Measurements from ENCODE around the gene ITGB4. TPM values are rescaled to one million over a fixed set of nuclear protein-coding genes. Genes with fewer than 3 reads are reported as not detected.

Gene ITGB4
- total and polyA plus RNA-seq, 2 experiments from 2014 or later: 6.1 to 9.7 TPM

DNA sequence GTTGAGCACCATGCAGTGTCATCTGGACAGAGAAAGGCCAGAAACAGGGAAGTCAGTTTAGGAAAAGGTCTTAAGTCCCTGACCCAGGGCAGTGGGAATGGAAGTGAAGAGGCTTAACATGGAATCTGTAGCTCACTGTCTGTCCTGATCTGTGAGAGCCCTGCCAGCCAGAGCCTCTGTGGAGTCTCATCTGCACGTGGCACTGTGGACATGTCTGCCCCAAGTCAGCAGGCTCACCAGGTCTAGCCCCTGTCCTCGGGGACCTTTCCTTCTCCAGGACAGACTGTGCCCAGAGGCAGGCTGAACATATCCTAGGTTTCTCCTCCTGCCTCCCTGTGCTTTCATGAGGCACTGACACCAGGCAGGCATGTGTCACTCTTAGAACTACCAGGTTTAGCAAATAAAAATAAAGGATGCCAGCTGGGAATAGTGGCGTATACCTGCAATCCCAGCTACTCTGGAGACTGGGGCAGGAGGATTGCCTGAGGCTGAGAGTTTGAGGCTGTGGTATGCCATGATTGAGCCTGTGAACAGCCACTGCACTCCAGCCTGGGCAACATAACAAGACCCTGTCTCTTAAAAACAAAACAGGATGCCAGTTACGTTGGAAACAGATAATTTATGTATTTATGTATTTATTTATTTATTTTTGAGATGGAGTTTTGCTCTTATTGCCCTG lies 85.7 kb downstream of the ITGB4 start (continued):
- no peak for TF ChIP-seq ZNF331 (CRISPR knock-in tag; IDR thresholded peaks at IDR 0.05; ENCODE audit: low read depth)
- TF ChIP-seq POLR2AphosphoS5 (IDR thresholded peaks at IDR 0.05; ENCODE audit: low read depth): no peak

Small RNA genes within 50 kb of the gene (microRNA-seq; reads per million reads assigned to microRNA genes)
- gene MIR4738: not detected

Other genes with a start within 250 kb of the ITGB4 start
- 17.7 and 21.5 TPM in 2 replicates for gene CASKIN2, start 205.9 kb upstream of the ITGB4 start, total RNA-seq (2014; rRNA removed; shearing (Covaris generic))
- 4.7 and 4.9 TPM in 2 replicates for gene CASKIN2, start 205.9 kb upstream of the ITGB4 start, polyA plus RNA-seq (2016; fragmentation: Nextera tagmentation; extraction: Ambion mirVana)
- gene TSEN54, start 204.9 kb upstream of the ITGB4 start, total RNA-seq (2014; rRNA removed; shearing (Covaris generic)): 61.9 and 62.5 TPM in 2 replicates
- gene TSEN54, start 204.9 kb upstream of the ITGB4 start, polyA plus RNA-seq (2016; fragmentation: Nextera tagmentation; extraction: Ambion mirVana): 45.9 and 48.2 TPM in 2 replicates
- 63.9 and 78.5 TPM in 2 replicates for gene LLGL2, start 195.8 kb upstream of the ITGB4 start, total RNA-seq (2014; rRNA removed; shearing (Covaris generic))
- 62.5 and 71.9 TPM in 2 replicates for gene LLGL2, start 195.8 kb upstream of the ITGB4 start, polyA plus RNA-seq (2016; fragmentation: Nextera tagmentation; extraction: Ambion mirVana)
- 7.2 and 12.4 TPM in 2 replicates for gene MYO15B, start 133.7 kb upstream of the ITGB4 start, total RNA-seq (2014; rRNA removed; shearing (Covaris generic))
- gene MYO15B, start 133.7 kb upstream of the ITGB4 start, polyA plus RNA-seq (2016; fragmentation: Nextera tagmentation; extraction: Ambion mirVana): 3.8 and 6.6 TPM in 2 replicates
- not detected in 2 replicates for gene SMIM5, start 88.0 kb upstream of the ITGB4 start, total RNA-seq (2014; rRNA removed; shearing (Covaris generic))
- 0.16 TPM in 1 of 2 replicates, not detected in the other for gene SMIM5, start 88.0 kb upstream of the ITGB4 start, polyA plus RNA-seq (2016; fragmentation: Nextera tagmentation; extraction: Ambion mirVana)
- gene RECQL5, start 54.3 kb upstream of the ITGB4 start, total RNA-seq (2014; rRNA removed; shearing (Covaris generic)): 23.3 and 24.5 TPM in 2 replicates
- 19.9 and 20.0 TPM in 2 replicates for gene RECQL5, start 54.3 kb upstream of the ITGB4 start, polyA plus RNA-seq (2016; fragmentation: Nextera tagmentation; extraction: Ambion mirVana)
- gene SAP30BP, start 54.1 kb upstream of the ITGB4 start, total RNA-seq (2014; rRNA removed; shearing (Covaris generic)): 44.9 and 60.9 TPM in 2 replicates
- 95.0 and 97.9 TPM in 2 replicates for gene SAP30BP, start 54.1 kb upstream of the ITGB4 start, polyA plus RNA-seq (2016; fragmentation: Nextera tagmentation; extraction: Ambion mirVana)
- gene GALK1, start 43.7 kb downstream of the ITGB4 start, total RNA-seq (2014; rRNA removed; shearing (Covaris generic)): 30.5 TPM in 2 replicates
- 31.7 and 34.7 TPM in 2 replicates for gene GALK1, start 43.7 kb downstream of the ITGB4 start, polyA plus RNA-seq (2016; fragmentation: Nextera tagmentation; extraction: Ambion mirVana)
- 65.2 and 67.0 TPM in 2 replicates for gene UNK, start 63.3 kb downstream of the ITGB4 start, total RNA-seq (2014; rRNA removed; shearing (Covaris generic))
- gene UNK, start 63.3 kb downstream of the ITGB4 start, polyA plus RNA-seq (2016; fragmentation: Nextera tagmentation; extraction: Ambion mirVana): 16.6 and 21.8 TPM in 2 replicates
- 3.8 and 5.9 TPM in 2 replicates for gene UNC13D, start 122.9 kb downstream of the ITGB4 start, total RNA-seq (2014; rRNA removed; shearing (Covaris generic))
- gene UNC13D, start 122.9 kb downstream of the ITGB4 start, polyA plus RNA-seq (2016; fragmentation: Nextera tagmentation; extraction: Ambion mirVana): 10.5 and 10.8 TPM in 2 replicates
- gene WBP2, start 133.9 kb downstream of the ITGB4 start, total RNA-seq (2014; rRNA removed; shearing (Covaris generic)): 34.9 and 36.2 TPM in 2 replicates
- 59.5 and 63.5 TPM in 2 replicates for gene WBP2, start 133.9 kb downstream of the ITGB4 start, polyA plus RNA-seq (2016; fragmentation: Nextera tagmentation; extraction: Ambion mirVana)
- 9.9 and 12.5 TPM in 2 replicates for gene TRIM47, start 157.1 kb downstream of the ITGB4 start, total RNA-seq (2014; rRNA removed; shearing (Covaris generic))
- 7.2 TPM in 2 replicates for gene TRIM47, start 157.1 kb downstream of the ITGB4 start, polyA plus RNA-seq (2016; fragmentation: Nextera tagmentation; extraction: Ambion mirVana)
- gene TRIM65, start 175.5 kb downstream of the ITGB4 start, total RNA-seq (2014; rRNA removed; shearing (Covaris generic)): 53.8 and 54.0 TPM in 2 replicates
- 13.8 and 15.0 TPM in 2 replicates for gene TRIM65, start 175.5 kb downstream of the ITGB4 start, polyA plus RNA-seq (2016; fragmentation: Nextera tagmentation; extraction: Ambion mirVana)
- 47.2 and 63.6 TPM in 2 replicates for gene MRPL38, start 183.4 kb downstream of the ITGB4 start, total RNA-seq (2014; rRNA removed; shearing (Covaris generic))
- 86.7 and 90.0 TPM in 2 replicates for gene MRPL38, start 183.4 kb downstream of the ITGB4 start, polyA plus RNA-seq (2016; fragmentation: Nextera tagmentation; extraction: Ambion mirVana)
- 11.8 and 17.4 TPM in 2 replicates for gene FBF1, start 219.6 kb downstream of the ITGB4 start, total RNA-seq (2014; rRNA removed; shearing (Covaris generic))
- 8.8 and 9.7 TPM in 2 replicates for gene FBF1, start 219.6 kb downstream of the ITGB4 start, polyA plus RNA-seq (2016; fragmentation: Nextera tagmentation; extraction: Ambion mirVana)

Data from GM23338 (cell line).